GM12878 (cell line): ENCODE data around the gene SLC37A1. TPM values are rescaled to one million over a fixed set of nuclear protein-coding genes. Genes with fewer than 3 reads are reported as not detected.

Experiments used
- E2F8 ChIP-seq: fragments of 450-650 bp; IDR thresholded peaks from 2 replicates; pipeline ENCODE4 v1.6.1; 2018; ENCODE audit warnings: mild to moderate bottlenecking, low read depth, moderate library complexity; ENCODE audit not compliant: partially characterized antibody
- EP300 ChIP-seq, 2 experiments: fragments of 150-350 bp in 1 of 2; IDR thresholded peaks; 2 replicates each; pipeline ENCODE4 v1.6.1; 2011 to 2012; ENCODE audit warnings: low read depth in 2 of 2, low read length in 2 of 2, borderline replicate concordance in 1 of 2, improper control_type of control experiment in 1 of 2, inconsistent platforms in 1 of 2; ENCODE audit not compliant: control insufficient read depth in 1 of 2
- FOS ChIP-seq: IDR thresholded peaks from 3 replicates; pipeline ENCODE4 v1.6.1; 2011; ENCODE audit warnings: borderline replicate concordance; ENCODE audit not compliant: insufficient read length; ENCODE audit errors: extremely low read depth
- FOXM1 ChIP-seq: IDR thresholded peaks from 2 replicates; pipeline ENCODE4 v1.6.1; 2012; ENCODE audit warnings: low read depth, mild to moderate bottlenecking, inconsistent platforms, low read length, moderate library complexity
- IKZF2 ChIP-seq, 2 experiments: fragments of 450-650 bp; IDR thresholded peaks; 2 replicates each; pipeline ENCODE4 v1.6.1; 2017; ENCODE audit warnings: mild to moderate bottlenecking in 2 of 2, moderate library complexity in 2 of 2
- MYB ChIP-seq: fragments of 150-350 bp; IDR thresholded peaks from 2 replicates; pipeline ENCODE4 v1.6.1; 2014; ENCODE audit warnings: mild to moderate bottlenecking, low read depth, low read length, borderline replicate concordance
- NR2F1 ChIP-seq: fragments of 450-650 bp; conservative IDR thresholded peaks from 2 replicates; pipeline ENCODE4 v1.6.1; 2017; ENCODE audit warnings: mild to moderate bottlenecking
- RELB ChIP-seq: fragments of 450-650 bp; IDR thresholded peaks from 2 replicates; pipeline ENCODE4 v1.6.1; 2017; ENCODE audit warnings: low read depth, mild to moderate bottlenecking, moderate library complexity
- RFX5 ChIP-seq: IDR thresholded peaks from 2 replicates; pipeline ENCODE4 v1.6.1; 2011; ENCODE audit warnings: low read depth, low read length, improper control_type of control experiment
- SIN3A ChIP-seq: IDR thresholded peaks from 2 replicates; pipeline ENCODE4 v1.6.1; 2012; ENCODE audit warnings: low read depth, low read length, improper control_type of control experiment
- YY1 ChIP-seq: IDR thresholded peaks from 2 replicates; pipeline ENCODE4 v1.6.1; 2011; ENCODE audit warnings: low read depth, mild to moderate bottlenecking, low read length
- ZBTB11 ChIP-seq: fragments of 450-650 bp; formaldehyde crosslinking; IDR thresholded peaks from 2 replicates; pipeline ENCODE4 v1.5.0; 2022; ENCODE audit warnings: mild to moderate bottlenecking, missing genetic modification characterization
- ZNF384 ChIP-seq: IDR thresholded peaks from 2 replicates; pipeline ENCODE4 v1.6.1; 2012; ENCODE audit warnings: low read depth, mild to moderate bottlenecking, low read length, improper control_type of control experiment, borderline replicate concordance
- ZNF687 ChIP-seq: fragments of 450-650 bp; IDR thresholded peaks from 2 replicates; pipeline ENCODE4 v1.6.1; 2017; ENCODE audit warnings: mild to moderate bottlenecking, moderate library complexity
- polyA plus RNA-seq, 11 experiments: library from polyadenylated mRNA; depleted of rRNA in 4 of 11; unstranded in 6 of 11; stranded (reverse) in 5 of 11; fragments of >200 nt; fragmentation: Nextera tagmentation in 4 of 11; fragmentation: Illumina TruSeq in 1 of 11; extraction: Ambion mirVana in 4 of 11; extraction: Trizol in 1 of 11; gene quantifications; 1 replicate in 1 of 11; 2 replicates in 10 of 11; pipeline versions ENCODE4 v1.2.1 to v1.2.3, GENCODE V29; 2011 to 2016; ENCODE audit warnings: inconsistent platforms in 2 of 11, missing spikeins in 2 of 11, low read depth in 1 of 11
- total RNA-seq, 4 experiments: library from RNA; depleted of rRNA in 3 of 4; stranded (reverse); fragments of >200 nt in 3 of 4; fragmentation: Illumina TruSeq in 1 of 4; extraction: Trizol in 1 of 4; gene quantifications; 2 replicates each; pipeline versions ENCODE4 v1.2.1 to v1.2.3, GENCODE V29; 2013 to 2021

Gene SLC37A1
- total and polyA plus RNA-seq, 10 of the 15 experiments (the other 5 are each of a cell fraction or from before 2014, with no cell fraction given) = 1.1 to 35.5 (median 24.4) TPM

- no peak for TF ChIP-seq ZBTB11 (CRISPR knock-in tag)
- no peak for TF ChIP-seq FOS
- TF ChIP-seq SIN3A = no peak
- peak; percentile 93; a peak in 3 of 4 replicates for TF ChIP-seq IKZF2 (IDR thresholded peaks at IDR 0.05)
- peak; percentile 85 for TF ChIP-seq MYB
- no peak for TF ChIP-seq FOXM1
- no peak for TF ChIP-seq YY1
- TF ChIP-seq RFX5 = no peak
- TF ChIP-seq E2F8 = peak; percentile 68
- TF ChIP-seq ZNF687 = peak; percentile 86
- no peak for TF ChIP-seq ZNF384
- peak; percentile 72 for TF ChIP-seq NR2F1
- TF ChIP-seq EP300 (IDR thresholded peaks at IDR 0.05; ENCODE audit: borderline replicate concordance in 1 of 2, control insufficient read depth in 1 of 2, low read depth in 2 of 2, low read length in 2 of 2) = peak; percentile 98 to 99
- peak; percentile 96 for TF ChIP-seq RELB
Measured at GRCh38 chr21:42534421-42535378, 21.0 kb downstream of the SLC37A1 start (continued).
